Mesenteric fat pad (tissue), 1 donor: ENCODE measurements around the gene ENO2. TPM values are rescaled to one million over a fixed set of nuclear protein-coding genes. Genes with fewer than 3 reads are reported as not detected.

Experiments
- DNase-seq: peaks from one replicate; pipeline ENCODE4 v3.0.0-alpha.2; 2020; ENCODE audit warnings: low spot score
- total RNA-seq: library from RNA; stranded (reverse); fragmentation: NEBNext Ultra II Directional; extraction: Animal tissue kit (Norgen Biotek cat#: 25700); gene quantifications from one replicate; pipeline ENCODE4 v1.2.1, GENCODE V29; 2021
- donor health status: DM: yes; HTN: yes; CAD: no.

Gene ENO2
- total RNA-seq, 1 donor from 2014 or later = 5.3 TPM

GRCh38 chr12:6912164-6912935, 2.0 kb upstream of the ENO2 start:
- no peak for DNase-seq

DNA sequence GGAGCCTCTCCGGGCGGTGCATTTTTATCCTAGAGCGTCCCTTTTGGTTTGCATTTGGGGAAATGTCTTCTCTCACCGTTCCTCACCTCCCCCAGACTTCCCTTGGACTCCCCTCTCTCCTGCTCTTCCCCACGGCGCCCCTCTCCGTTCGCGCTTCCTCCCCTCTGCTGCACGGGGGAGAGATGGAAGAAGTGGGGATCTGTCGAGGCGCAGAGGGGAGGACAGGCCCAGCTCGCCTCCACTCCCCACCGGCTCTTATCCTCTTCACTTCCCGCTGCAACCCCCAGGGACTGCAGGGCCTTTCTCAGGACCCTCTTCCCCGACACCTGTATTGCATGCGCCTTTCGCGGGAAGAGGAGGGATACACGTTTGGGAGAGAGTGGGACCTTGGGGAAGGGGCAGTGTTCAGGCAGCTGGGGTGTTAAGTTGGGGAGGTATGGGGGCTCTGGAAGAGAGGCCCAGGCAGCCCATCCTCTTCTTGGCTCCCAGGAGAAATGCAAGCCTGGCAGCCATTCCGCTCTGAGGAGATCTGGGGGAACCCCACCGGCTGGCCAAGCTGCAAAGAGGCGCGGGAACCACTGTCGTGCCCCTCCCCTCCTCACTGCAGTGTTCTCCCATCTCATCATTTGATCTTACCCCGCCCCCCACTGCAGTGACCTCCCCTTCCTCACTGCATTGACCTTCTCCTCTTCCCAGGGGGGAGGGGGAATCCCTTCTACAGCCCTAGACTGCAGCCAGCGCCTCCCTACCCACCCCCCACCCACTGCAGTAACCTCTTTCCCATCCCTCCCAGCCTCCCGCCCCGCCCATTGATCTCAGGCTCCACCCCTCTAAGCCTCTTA, 788 bp downstream of the ENO2 start:
- no peak for DNase-seq

DNA sequence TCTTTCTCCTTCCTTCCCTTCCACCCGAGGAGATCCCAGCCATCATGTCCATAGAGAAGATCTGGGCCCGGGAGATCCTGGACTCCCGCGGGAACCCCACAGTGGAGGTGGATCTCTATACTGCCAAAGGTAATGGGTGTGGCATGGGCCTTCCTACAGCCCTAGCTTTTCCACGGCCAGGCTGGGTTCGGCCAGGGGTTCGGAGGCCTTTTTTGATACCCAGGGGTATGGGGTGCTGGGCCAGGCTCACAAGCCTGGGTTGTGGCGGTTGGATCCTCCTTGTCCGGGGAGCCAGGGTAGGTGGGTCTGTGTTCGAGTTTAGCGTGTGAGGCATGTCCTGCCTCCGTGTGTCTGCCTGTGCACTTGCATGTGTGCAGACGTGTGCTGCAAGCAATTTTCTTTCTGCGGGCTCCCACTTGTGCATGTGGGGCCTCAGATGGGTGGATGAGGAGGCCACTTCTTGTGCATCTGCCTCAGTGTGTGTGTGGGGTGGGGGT, 1.5 kb downstream of the ENO2 start:
- DNase-seq = no peak

GRCh38 chr12:6916426-6917200, 2.2 kb downstream of the ENO2 start:
- no peak for DNase-seq

DNA sequence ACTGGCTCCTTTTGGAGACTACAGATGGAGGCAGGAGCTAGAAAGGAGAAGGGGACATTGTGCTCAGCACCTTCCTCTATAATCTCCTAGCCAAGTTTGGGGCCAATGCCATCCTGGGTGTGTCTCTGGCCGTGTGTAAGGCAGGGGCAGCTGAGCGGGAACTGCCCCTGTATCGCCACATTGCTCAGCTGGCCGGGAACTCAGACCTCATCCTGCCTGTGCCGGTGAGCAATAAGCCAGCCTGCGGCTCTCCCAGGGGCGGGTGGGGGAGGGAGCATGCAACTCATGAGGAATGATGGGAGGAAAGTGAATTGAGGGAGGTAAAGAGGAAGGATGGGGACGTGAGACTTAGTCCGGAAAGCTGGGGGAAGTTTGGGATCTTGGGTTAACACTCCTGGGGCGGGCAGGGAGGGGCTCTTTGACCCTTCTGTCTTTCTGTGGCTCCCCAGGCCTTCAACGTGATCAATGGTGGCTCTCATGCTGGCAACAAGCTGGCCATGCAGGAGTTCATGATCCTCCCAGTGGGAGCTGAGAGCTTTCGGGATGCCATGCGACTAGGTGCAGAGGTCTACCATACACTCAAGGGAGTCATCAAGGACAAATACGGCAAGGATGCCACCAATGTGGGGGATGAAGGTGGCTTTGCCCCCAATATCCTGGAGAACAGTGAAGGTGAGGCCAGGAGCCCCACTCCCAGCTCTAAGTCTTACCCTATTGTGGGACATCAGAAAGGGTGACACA, 3.3 kb downstream of the ENO2 start:
- DNase-seq = no peak

- DNase-seq = no peak
Observed at GRCh38 chr12:6919588-6919987, 5.2 kb downstream of the ENO2 start.

DNA sequence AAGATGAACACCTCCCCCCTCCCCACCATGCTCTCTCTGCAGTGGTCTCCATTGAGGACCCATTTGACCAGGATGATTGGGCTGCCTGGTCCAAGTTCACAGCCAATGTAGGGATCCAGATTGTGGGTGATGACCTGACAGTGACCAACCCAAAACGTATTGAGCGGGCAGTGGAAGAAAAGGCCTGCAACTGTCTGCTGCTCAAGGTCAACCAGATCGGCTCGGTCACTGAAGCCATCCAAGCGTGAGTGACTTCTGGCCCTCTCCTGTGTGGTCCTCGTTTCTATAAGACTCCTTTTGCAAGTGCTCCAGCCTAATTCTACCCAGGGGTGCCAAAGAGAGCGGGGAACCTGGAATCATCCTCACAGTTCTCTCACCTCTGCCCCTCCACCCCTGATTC, 7.2 kb downstream of the ENO2 start:
- no peak for DNase-seq

DNA sequence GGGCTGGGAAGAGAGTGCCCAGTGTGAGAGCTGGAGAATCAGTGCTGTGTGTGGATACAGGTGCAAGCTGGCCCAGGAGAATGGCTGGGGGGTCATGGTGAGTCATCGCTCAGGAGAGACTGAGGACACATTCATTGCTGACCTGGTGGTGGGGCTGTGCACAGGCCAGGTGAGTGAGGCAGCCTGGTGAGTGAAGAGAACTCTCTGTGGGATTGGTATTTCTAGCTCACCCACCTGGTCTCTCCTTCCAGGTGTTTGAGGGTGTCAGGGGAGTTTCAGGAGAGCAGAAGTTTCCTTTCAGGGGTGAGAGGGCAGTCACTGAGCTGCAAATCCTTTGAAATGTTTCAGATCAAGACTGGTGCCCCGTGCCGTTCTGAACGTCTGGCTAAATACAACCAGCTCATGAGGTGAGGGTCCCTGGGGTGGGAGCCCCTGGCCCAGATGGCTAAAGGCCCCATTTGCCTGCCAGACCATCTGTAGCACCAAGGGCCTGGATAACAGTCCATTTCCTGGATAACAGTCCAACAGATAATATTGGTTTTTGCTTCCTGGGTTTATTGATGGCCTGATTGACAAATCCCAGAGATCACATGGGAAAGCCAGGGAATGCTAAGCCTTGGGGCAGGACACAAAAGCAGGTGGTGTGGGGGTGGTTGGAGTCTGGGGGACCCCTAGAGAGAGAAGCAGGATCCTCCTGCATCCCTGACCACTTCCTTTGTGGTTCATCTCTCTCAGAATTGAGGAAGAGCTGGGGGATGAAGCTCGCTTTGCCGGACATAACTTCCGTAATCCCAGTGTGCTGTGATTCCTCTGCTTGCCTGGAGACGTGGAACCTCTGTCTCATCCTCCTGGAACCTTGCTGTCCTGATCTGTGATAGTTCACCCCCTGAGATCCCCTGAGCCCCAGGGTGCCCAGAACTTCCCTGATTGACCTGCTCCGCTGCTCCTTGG, 7.9 kb downstream of the ENO2 start:
- DNase-seq = no peak

DNA sequence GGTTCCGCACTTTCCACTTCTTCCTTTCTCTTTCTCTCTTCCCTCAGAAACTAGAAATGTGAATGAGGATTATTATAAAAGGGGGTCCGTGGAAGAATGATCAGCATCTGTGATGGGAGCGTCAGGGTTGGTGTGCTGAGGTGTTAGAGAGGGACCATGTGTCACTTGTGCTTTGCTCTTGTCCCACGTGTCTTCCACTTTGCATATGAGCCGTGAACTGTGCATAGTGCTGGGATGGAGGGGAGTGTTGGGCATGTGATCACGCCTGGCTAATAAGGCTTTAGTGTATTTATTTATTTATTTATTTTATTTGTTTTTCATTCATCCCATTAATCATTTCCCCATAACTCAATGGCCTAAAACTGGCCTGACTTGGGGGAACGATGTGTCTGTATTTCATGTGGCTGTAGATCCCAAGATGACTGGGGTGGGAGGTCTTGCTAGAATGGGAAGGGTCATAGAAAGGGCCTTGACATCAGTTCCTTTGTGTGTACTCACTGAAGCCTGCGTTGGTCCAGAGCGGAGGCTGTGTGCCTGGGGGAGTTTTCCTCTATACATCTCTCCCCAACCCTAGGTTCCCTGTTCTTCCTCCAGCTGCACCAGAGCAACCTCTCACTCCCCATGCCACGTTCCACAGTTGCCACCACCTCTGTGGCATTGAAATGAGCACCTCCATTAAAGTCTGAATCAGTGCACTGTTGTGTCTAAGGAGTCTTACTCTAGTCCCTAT, 8.8 kb downstream of the ENO2 start:
- DNase-seq = no peak

DNA sequence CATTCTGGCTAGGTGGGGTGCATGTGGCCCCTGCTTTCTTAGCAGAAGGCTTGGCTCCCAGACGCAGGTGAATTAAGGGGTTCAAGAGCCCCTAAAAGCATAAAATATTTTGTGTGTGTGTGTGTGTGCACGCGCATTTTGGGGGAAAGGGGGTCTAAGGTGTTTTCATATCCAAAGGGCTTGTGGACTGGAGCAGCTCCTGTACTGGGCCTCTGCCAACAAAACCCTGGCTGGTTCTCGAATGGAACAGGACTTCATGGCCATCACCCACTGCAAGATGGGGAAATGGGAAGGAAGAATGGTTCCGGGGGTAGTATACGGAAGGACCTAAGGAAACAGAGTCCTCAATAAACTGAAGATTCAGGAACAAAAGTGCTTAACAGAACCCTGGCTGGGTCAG, 9.5 kb downstream of the ENO2 start:
- DNase-seq = no peak

- DNase-seq = no peak
Observed at GRCh38 chr12:6925239-6925539, 10.8 kb downstream of the ENO2 start.

GRCh38 chr12:6925540-6926279, 11.3 kb downstream of the ENO2 start:
- no peak for DNase-seq

DNA sequence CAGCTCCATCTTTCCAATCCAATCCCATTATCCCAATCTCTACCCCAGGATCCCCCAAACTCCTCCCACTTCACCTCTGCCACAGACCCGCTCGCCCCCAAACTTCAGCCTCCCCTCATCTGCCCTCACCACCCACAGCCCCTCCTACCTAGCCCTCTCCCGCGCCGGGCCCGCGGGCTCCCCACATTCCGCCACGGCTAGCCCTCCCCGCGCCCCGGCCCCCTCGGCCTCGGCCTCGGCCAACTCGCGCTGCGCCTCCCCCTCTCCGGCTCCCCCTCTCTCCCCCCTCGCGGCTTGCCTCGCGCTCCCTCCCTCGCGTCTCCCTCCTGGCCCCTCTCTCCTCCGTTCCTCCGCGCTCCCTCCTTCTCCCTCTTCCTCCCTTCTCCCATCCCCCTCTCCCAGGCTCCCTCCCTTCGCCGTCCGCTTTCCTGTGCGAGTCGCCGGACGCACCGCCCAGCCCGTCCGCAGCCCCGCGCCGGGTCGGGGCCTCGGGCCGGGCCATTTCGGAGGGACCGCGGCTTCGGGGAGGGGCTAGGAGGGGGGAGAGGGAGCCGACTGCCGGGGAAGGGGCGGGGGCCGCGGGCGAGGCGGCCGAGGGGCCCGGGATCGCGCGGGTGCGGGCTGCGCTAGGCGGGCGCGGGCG, 13.1 kb downstream of the ENO2 start, which contains the start of gene ATN1:
Gene ATN1, plus strand, starts transcription at position 581 of the 643 bp plus-strand sequence. CDS start 6,043 bp downstream, outside the sequence.
- DNase-seq = no peak

DNA sequence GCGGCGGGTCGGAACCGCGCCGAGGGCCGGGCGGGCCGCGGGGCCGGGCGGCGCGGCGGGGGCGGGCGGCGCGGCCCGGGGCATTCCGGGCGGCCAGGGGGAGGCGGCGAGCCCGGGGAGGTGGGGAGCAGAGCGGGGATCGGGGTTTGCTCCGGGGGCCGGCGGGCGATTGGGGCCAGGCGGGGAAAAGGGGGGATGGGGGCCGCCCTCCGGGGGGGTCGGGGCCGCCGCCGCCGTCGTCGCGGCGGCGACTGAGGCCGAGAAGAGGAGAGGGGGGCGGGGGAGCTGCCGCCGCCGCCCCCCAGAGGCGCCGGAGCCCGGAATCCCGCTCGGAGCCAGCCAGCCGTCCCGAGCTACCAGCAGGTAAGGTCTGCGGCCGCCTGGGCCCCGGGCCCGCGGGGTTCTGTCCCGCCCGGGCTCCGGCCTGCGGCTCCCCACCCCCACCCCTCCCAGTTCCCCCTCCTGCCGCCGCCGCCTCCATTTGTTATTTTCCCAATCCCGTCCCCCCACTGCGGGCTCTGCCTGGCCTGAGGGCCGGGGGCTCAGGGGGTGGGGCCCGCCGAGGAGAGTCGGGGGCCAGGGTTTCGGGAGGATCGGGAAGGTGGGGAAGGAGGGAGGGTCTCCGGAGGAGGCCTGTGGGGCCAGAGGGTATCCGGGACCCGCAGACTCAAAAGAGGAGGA, 13.8 kb downstream of the ENO2 start:
- no peak for DNase-seq

DNA sequence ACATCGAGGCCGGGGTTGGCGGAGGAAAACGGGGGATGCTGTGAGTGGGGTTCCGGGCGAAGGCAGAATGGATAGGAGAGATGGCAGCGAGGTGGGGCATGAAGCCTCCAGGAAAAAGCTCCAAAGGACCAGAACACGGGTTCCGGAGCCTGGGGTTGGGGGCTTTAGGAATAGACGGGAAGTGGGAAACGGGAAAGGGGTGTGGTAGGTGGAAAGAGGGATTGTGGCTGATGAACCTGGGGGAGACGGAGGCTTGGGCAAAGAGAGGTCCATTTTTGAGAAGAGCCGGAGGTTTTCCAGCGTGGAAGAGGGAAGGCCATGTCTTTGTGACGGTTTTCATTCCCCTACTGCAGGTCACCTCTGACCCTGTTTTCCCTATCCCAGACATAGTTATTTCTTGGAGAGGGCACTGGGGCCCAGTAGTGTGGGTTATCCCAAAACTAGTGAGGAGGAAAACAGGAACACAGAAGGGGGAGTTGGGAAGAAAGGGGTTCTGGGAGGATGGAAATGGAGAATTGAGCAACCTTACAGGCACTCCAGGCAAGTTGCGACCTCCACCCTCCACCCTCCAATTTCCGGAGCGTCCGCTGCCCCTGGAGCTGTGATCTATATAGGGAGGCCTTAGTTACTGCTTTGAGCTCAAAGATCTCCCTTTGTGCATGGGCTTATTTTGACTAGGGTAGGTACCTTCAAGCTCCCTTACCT, 14.5 kb downstream of the ENO2 start:
- DNase-seq = no peak
